GM12878 (cell line): Measurements from ENCODE around the gene ZNF644. TPM values are rescaled to one million over a fixed set of nuclear protein-coding genes. Genes with fewer than 3 reads are reported as not detected.
"Not testable (repeated sequence)": the region's sequence is repeated elsewhere in the genome, so short reads cannot be mapped to it uniquely, and the experiment has no call there.

ENCODE experiments used
- ATAC-seq: fragments of 200-7000 bp; cut with Tn5 transposase; 3 replicates; pipeline ENCODE4 v1.9.1; 2020; ENCODE audit warnings: mild to moderate bottlenecking, moderate library complexity
- BruUV-seq: library from RNA; stranded (reverse); fragments of 400-500 nt; replicated peaks from 2 replicates; lab custom pipeline; 2021; lab: Mats Ljungman, UMichigan
- CTCF ChIA-PET: fragments of 300-600 bp; sonication (Branson Sonifier 250); formaldehyde crosslinking; extraction: SDS; loops from one replicate; lab custom pipeline; 2021; ENCODE audit warnings: inconsistent platforms; lab: Yijun Ruan, JAX
- POLR2A ChIA-PET: fragments of 350-600 bp; formaldehyde crosslinking; extraction: SDS; loops from one replicate; lab custom pipeline; 2021; ENCODE audit warnings: inconsistent platforms; lab: Charles Lee
- RAD21 ChIA-PET: fragments of 300-600 bp; sonication (Branson Sonifier 250); formaldehyde crosslinking; loops from one replicate; lab custom pipeline; 2023; ENCODE audit warnings: antibody characterized with exemption; ENCODE audit not compliant: unreplicated experiment; lab: Charles Lee
- SMC1A ChIA-PET: fragments of 300-600 bp; sonication (Branson Sonifier 250); formaldehyde crosslinking; loops from one replicate; lab custom pipeline; 2023; ENCODE audit not compliant: unreplicated experiment, uncharacterized antibody; lab: Charles Lee
- DNase-seq: peaks from one replicate; pipeline ENCODE4 v3.0.0-alpha.2; 2011; ENCODE audit warnings: low read depth, low spot score
- FAIRE-seq: peaks from 3 replicates; lab custom pipeline; 2011; peaks lifted over from hg19 to GRCh38; lab: Jason Lieb, UNC
- H2AFZ ChIP-seq: 2 replicates; pipeline ENCODE4 v1.6.0; 2011; ENCODE audit warnings: low read depth, low read length, control low read depth; ENCODE audit not compliant: control insufficient read depth
- H3K27ac ChIP-seq: 2 replicates; pipeline ENCODE4 v1.5.1; 2011; ENCODE audit warnings: control low read depth; ENCODE audit not compliant: control insufficient read depth, insufficient read depth
- H3K27me3 ChIP-seq, 2 experiments: replicated peaks in 1 of 2; 2 replicates each; pipeline versions ENCODE4 v1.6.0 to v1.6.1; 2011; ENCODE audit warnings: low read length in 1 of 2; ENCODE audit not compliant: control insufficient read depth in 2 of 2, insufficient read depth in 2 of 2
- H3K36me3 ChIP-seq, 2 experiments: 2 replicates each; pipeline ENCODE4 v1.5.1; 2011; ENCODE audit warnings: low read length in 1 of 2; ENCODE audit not compliant: control insufficient read depth in 2 of 2, insufficient read depth in 2 of 2
- H3K4me1 ChIP-seq: 2 replicates; pipeline ENCODE4 v1.6.1; 2011; ENCODE audit warnings: mild to moderate bottlenecking, low read length, moderate library complexity, mixed read lengths; ENCODE audit not compliant: control insufficient read depth, insufficient read depth
- H3K4me2 ChIP-seq: 2 replicates; pipeline ENCODE4 v1.6.0; 2011; ENCODE audit warnings: control low read depth; ENCODE audit not compliant: control insufficient read depth, insufficient read depth
- H3K4me3 ChIP-seq: fragments of 200-600 bp; sonication (generic); 2 replicates; pipeline ENCODE4 v1.5.1; 2016
- H3K79me2 ChIP-seq: 2 replicates; pipeline ENCODE4 v1.6.0; 2011; ENCODE audit warnings: low read length; ENCODE audit not compliant: control insufficient read depth, insufficient read depth
- H3K9ac ChIP-seq: 2 replicates; pipeline ENCODE4 v1.8.0; 2011; ENCODE audit warnings: low read length, control low read depth, mixed read lengths; ENCODE audit not compliant: control insufficient read depth, insufficient read depth
- H3K9me3 ChIP-seq: replicated peaks from 3 replicates; pipeline ENCODE4 v1.5.1; 2011; ENCODE audit warnings: mild to moderate bottlenecking, low read length; ENCODE audit not compliant: control insufficient read depth, insufficient read depth
- H4K20me1 ChIP-seq: 2 replicates; pipeline ENCODE4 v1.6.0; 2011; ENCODE audit not compliant: control insufficient read depth, insufficient read depth
- ATF7 ChIP-seq: fragments of 450-650 bp; IDR thresholded peaks from 2 replicates; pipeline ENCODE4 v1.6.1; 2016; ENCODE audit warnings: low read depth, mild to moderate bottlenecking
- BHLHE40 ChIP-seq, 2 experiments: fragments of 450-650 bp in 1 of 2; IDR thresholded peaks; 2 replicates each; pipeline ENCODE4 v1.6.1; 2011 to 2017; ENCODE audit warnings: low read depth in 2 of 2, borderline replicate concordance in 1 of 2, improper control_type of control experiment in 1 of 2, low read length in 1 of 2, mild to moderate bottlenecking in 1 of 2
- CBX5 ChIP-seq: sonication (generic); IDR thresholded peaks from 2 replicates; pipeline ENCODE4 v1.6.1; 2016; ENCODE audit warnings: low read depth, moderate library complexity, mild to moderate bottlenecking, inconsistent platforms
- EED ChIP-seq: sonication (generic); IDR thresholded peaks from 2 replicates; pipeline ENCODE4 v1.6.1; 2016; ENCODE audit warnings: antibody characterized with exemption, low read depth
- ETV6 ChIP-seq, 2 experiments: fragments of 450-650 bp in 1 of 2; IDR thresholded peaks in 1 of 2; conservative IDR thresholded peaks in 1 of 2; 2 replicates each; pipeline ENCODE4 v1.6.1; 2014; ENCODE audit warnings: antibody characterized with exemption in 1 of 2, borderline replicate concordance in 1 of 2, low read depth in 1 of 2, mild to moderate bottlenecking in 1 of 2, moderate library complexity in 1 of 2
- IKZF1 ChIP-seq: fragments of 450-650 bp; conservative IDR thresholded peaks from 2 replicates; pipeline ENCODE4 v1.6.1; 2017; ENCODE audit warnings: antibody characterized with exemption, mild to moderate bottlenecking
- IKZF2 ChIP-seq, 2 experiments: fragments of 450-650 bp; IDR thresholded peaks; 2 replicates each; pipeline ENCODE4 v1.6.1; 2017; ENCODE audit warnings: mild to moderate bottlenecking in 2 of 2, moderate library complexity in 2 of 2
- MTA2 ChIP-seq: fragments of 450-650 bp; IDR thresholded peaks from 2 replicates; pipeline ENCODE4 v1.6.1; 2016; ENCODE audit warnings: low read depth, mild to moderate bottlenecking, moderate library complexity
- NBN ChIP-seq: fragments of 450-650 bp; IDR thresholded peaks from 2 replicates; pipeline ENCODE4 v1.6.1; 2016
- PAX5 ChIP-seq: IDR thresholded peaks from 2 replicates; pipeline ENCODE4 v1.6.1; 2011; ENCODE audit warnings: low read depth, low read length, borderline replicate concordance
- RELB ChIP-seq: fragments of 450-650 bp; IDR thresholded peaks from 2 replicates; pipeline ENCODE4 v1.6.1; 2017; ENCODE audit warnings: low read depth, mild to moderate bottlenecking, moderate library complexity
- SPI1 ChIP-seq: IDR thresholded peaks from 2 replicates; pipeline ENCODE4 v1.6.1; 2011; ENCODE audit warnings: low read depth, mild to moderate bottlenecking, low read length, moderate library complexity, borderline replicate concordance; ENCODE audit not compliant: insufficient read depth
- WGBS: methylation state at CpG from one replicate; pipeline ENCODE4 v1.1.6; 2016; ENCODE audit warnings: low lambda C conversion rate; ENCODE audit not compliant: insufficient replicate concordance, insufficient coverage; ENCODE audit errors: missing lambda C conversion rate; 5-methylcytosine and 5-hydroxymethylcytosine counted together
- in situ Hi-C: fragments of 300-500 bp; cut with MboI; formaldehyde crosslinking; loops from 9 replicates; pipeline ENCODE4 v1.14.3; 2018; ENCODE audit warnings: mixed read lengths
- intact Hi-C: fragments of 100-400 bp; cut with micrococcal nuclease; formaldehyde crosslinking; loops from one replicate; pipeline ENCODE4 v1.14.2; 2022; ENCODE audit not compliant: unreplicated experiment
- polyA plus RNA-seq, 11 experiments: library from polyadenylated mRNA; depleted of rRNA in 4 of 11; unstranded in 6 of 11; stranded (reverse) in 5 of 11; fragments of >200 nt; fragmentation: Nextera tagmentation in 4 of 11; fragmentation: Illumina TruSeq in 1 of 11; extraction: Ambion mirVana in 4 of 11; extraction: Trizol in 1 of 11; gene quantifications; 1 replicate in 1 of 11; 2 replicates in 10 of 11; pipeline versions ENCODE4 v1.2.1 to v1.2.3, GENCODE V29; 2011 to 2016; ENCODE audit warnings: inconsistent platforms in 2 of 11, missing spikeins in 2 of 11, low read depth in 1 of 11
- total RNA-seq, 4 experiments: library from RNA; depleted of rRNA in 3 of 4; stranded (reverse); fragments of >200 nt in 3 of 4; fragmentation: Illumina TruSeq in 1 of 4; extraction: Trizol in 1 of 4; gene quantifications; 2 replicates each; pipeline versions ENCODE4 v1.2.1 to v1.2.3, GENCODE V29; 2013 to 2021

ZNF644 gene
- total and polyA plus RNA-seq, 10 of the 15 experiments (the other 5 are each of a cell fraction or from before 2014, with no cell fraction given), result 17.7 to 55.3 (median 29.5) TPM

DNA sequence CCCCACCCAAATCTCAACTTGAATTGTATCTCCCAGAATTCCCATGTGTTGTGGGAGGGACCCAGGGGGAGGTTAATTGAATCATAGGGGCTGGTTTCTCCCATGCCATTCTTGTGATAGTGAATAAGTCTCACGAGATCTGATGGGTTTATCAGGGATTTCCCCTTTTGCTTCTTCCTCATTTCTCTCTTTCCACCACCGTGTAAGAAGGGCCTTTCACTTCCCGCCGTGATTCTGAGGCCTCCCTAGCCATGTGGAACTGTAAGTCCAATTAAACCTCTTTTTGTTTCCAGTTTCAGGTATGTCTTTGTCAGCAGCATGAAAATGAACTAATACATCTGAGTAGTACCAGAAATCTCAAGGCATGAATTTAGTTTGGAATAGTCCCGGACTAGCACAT is 41.6 kb upstream of the ZNF644 start:
- H3K4me3 ChIP-seq, H3K4me2 ChIP-seq, BruUV-seq, H3K4me1 ChIP-seq, FAIRE-seq, CTCF ChIA-PET, H3K9ac ChIP-seq, H3K36me3 ChIP-seq, RAD21 ChIA-PET, POLR2A ChIA-PET, H3K27me3 ChIP-seq, in situ Hi-C loops, H4K20me1 ChIP-seq, SMC1A ChIA-PET, H3K79me2 ChIP-seq: not testable (repeated sequence)
- H3K9me3 ChIP-seq, result peaks cover 15% of the 10 kb centered on the region
- WGBS, result 10% methylated on average over 5 of the region's 5 CpGs
- intact Hi-C loops, result loop anchor here (10.0 kb wide), 1 partner anchor 59 kb away; no protein-coding TSS in a partner anchor
- peak; percentile 25 for DNase-seq
- TF ChIP-seq NBN (0 out of 2 replicates have a peak, but pooled peaks have one; percentile 39), CBX5 (peak; percentile 71; the same call in 1 of the 2 replicates), MTA2 (peak; percentile 67), PAX5 (0 out of 2 replicates have a peak, but pooled peaks have one; percentile 36), SPI1 (peak; percentile 63; the same call in 1 of the 2 replicates), EED (peak; percentile 26; the same call in 1 of the 2 replicates), IKZF1 (peak; percentile 41; the same call in 1 of the 2 replicates), ETV6 (conservative IDR thresholded peaks at IDR 0.05 in 1 of 2, IDR thresholded peaks at IDR 0.05 in 1 of 2; ENCODE audit: borderline replicate concordance in 1 of 2, low read depth in 1 of 2) (peak in 1 of 2 experiments; percentile 37; a peak in 1 of 4 replicates), ATF7 (peak; percentile 29; the same call in 1 of the 2 replicates), RELB (peak; percentile 61; the same call in 1 of the 2 replicates), BHLHE40 (IDR thresholded peaks at IDR 0.05; ENCODE audit: borderline replicate concordance in 1 of 2, low read depth in 2 of 2, low read length in 1 of 2) (peak; percentile 14 to 67; a peak in 2 of 4 replicates), IKZF2 (IDR thresholded peaks at IDR 0.05) (peak; percentile 70 to 80; a peak in 3 of 4 replicates)
- TF ChIP-seq, all 136 proteins: peak for 12; not testable (repeated sequence) for 124
- ATAC-seq, result peak; percentile 68
- H3K27ac ChIP-seq, H2AFZ ChIP-seq: not testable (repeated sequence)
